Liver (tissue), 9 donors: ENCODE results near the gene BMAL1. TPM values are rescaled to one million over a fixed set of nuclear protein-coding genes. Genes with fewer than 3 reads are reported as not detected.

Experiments used
- DNase-seq: peaks from one replicate; pipeline ENCODE4 v3.0.0-alpha.2; 2017; ENCODE audit warnings: low spot score
- H3K27ac ChIP-seq, 2 donors: one replicate each; pipeline ENCODE4 v1.7.0; 2013; ENCODE audit warnings: inconsistent platforms in 2 of 2, low read length in 2 of 2, control low read depth in 1 of 2, low read depth in 1 of 2, mild to moderate bottlenecking in 1 of 2
- H3K27me3 ChIP-seq, 4 donors: one replicate each; pipeline versions ENCODE4 v1.6.1 to v1.7.0; 2013; ENCODE audit warnings: low read length in 3 of 4, inconsistent platforms in 1 of 4, mild to moderate bottlenecking in 1 of 4, moderate library complexity in 1 of 4; ENCODE audit not compliant: control insufficient read depth in 4 of 4, insufficient read depth in 4 of 4
- H3K36me3 ChIP-seq, 4 donors: one replicate each; pipeline versions ENCODE4 v1.6.1 to v1.7.0; 2013; ENCODE audit warnings: low read length in 3 of 4, mild to moderate bottlenecking in 3 of 4, low read depth in 1 of 4, moderate library complexity in 1 of 4; ENCODE audit not compliant: control insufficient read depth in 4 of 4, insufficient read depth in 3 of 4
- H3K4me1 ChIP-seq, 4 donors: one replicate each; pipeline versions ENCODE4 v1.6.1 to v1.7.0; 2013; ENCODE audit warnings: low read length in 3 of 4, mild to moderate bottlenecking in 3 of 4, moderate library complexity in 1 of 4; ENCODE audit not compliant: control insufficient read depth in 4 of 4, insufficient read depth in 4 of 4
- H3K4me3 ChIP-seq, 3 donors: one replicate each; pipeline versions ENCODE4 v1.6.1 to v1.7.0; 2013; ENCODE audit warnings: low read length in 3 of 3, control low read depth in 1 of 3, low read depth in 1 of 3, mild to moderate bottlenecking in 1 of 3
- H3K9ac ChIP-seq, 2 donors: one replicate each; pipeline ENCODE4 v1.7.0; 2013; ENCODE audit warnings: low read length in 2 of 2, mild to moderate bottlenecking in 2 of 2, moderate library complexity in 2 of 2, control low read depth in 1 of 2, low read depth in 1 of 2
- H3K9me3 ChIP-seq, 4 donors: one replicate each; pipeline versions ENCODE4 v1.6.1 to v1.7.0; 2013; ENCODE audit warnings: low read length in 3 of 4; ENCODE audit not compliant: control insufficient read depth in 4 of 4
- EGR1 ChIP-seq, 2 donors: IDR thresholded peaks; 2 replicates each; pipeline ENCODE4 v1.6.1; 2016 to 2018; ENCODE audit warnings: antibody characterized with exemption in 2 of 2, low read depth in 2 of 2
- FOXA1 ChIP-seq: IDR thresholded peaks from 2 replicates; pipeline ENCODE4 v1.6.1; 2016; ENCODE audit warnings: antibody characterized with exemption
- FOXA2 ChIP-seq: IDR thresholded peaks from 2 replicates; pipeline ENCODE4 v1.6.1; 2016; ENCODE audit warnings: antibody characterized with exemption
- GABPA ChIP-seq, 2 donors: IDR thresholded peaks in 1 of 2; conservative IDR thresholded peaks in 1 of 2; 2 replicates each; pipeline ENCODE4 v1.6.1; 2016; ENCODE audit warnings: antibody characterized with exemption in 2 of 2, mild to moderate bottlenecking in 1 of 2, moderate library complexity in 1 of 2
- HNF4A ChIP-seq, 2 donors: conservative IDR thresholded peaks; 2 replicates each; pipeline ENCODE4 v1.6.1; 2016; ENCODE audit warnings: antibody characterized with exemption in 2 of 2, mild to moderate bottlenecking in 2 of 2
- HNF4G ChIP-seq: IDR thresholded peaks from 2 replicates; pipeline ENCODE4 v1.6.1; 2016; ENCODE audit warnings: antibody characterized with exemption
- JUND ChIP-seq, 2 donors: IDR thresholded peaks; 2 replicates each; pipeline ENCODE4 v1.6.1; 2016; ENCODE audit warnings: antibody characterized with exemption in 2 of 2
- NR2F2 ChIP-seq: IDR thresholded peaks from 2 replicates; pipeline ENCODE4 v1.6.1; 2016; ENCODE audit warnings: antibody characterized with exemption
- RAD21 ChIP-seq, 2 donors: IDR thresholded peaks; 2 replicates each; pipeline ENCODE4 v1.6.1; 2016; ENCODE audit warnings: antibody characterized with exemption in 2 of 2, mild to moderate bottlenecking in 2 of 2
- RXRA ChIP-seq, 2 donors: IDR thresholded peaks; 2 replicates each; pipeline ENCODE4 v1.6.1; 2017 to 2018; ENCODE audit warnings: antibody characterized with exemption in 2 of 2, mild to moderate bottlenecking in 1 of 2
- SP1 ChIP-seq: IDR thresholded peaks from 2 replicates; pipeline ENCODE4 v1.6.1; 2018; ENCODE audit warnings: antibody characterized with exemption, mild to moderate bottlenecking
- TAF1 ChIP-seq: conservative IDR thresholded peaks from 2 replicates; pipeline ENCODE4 v1.6.1; 2016; ENCODE audit warnings: antibody characterized with exemption, mild to moderate bottlenecking
- YY1 ChIP-seq: IDR thresholded peaks from 2 replicates; pipeline ENCODE4 v1.6.1; 2016; ENCODE audit warnings: antibody characterized with exemption, mild to moderate bottlenecking
- WGBS: extraction: QIAGEN DNeasy Blood & Tissue Kit; methylation state at CpG from one replicate; pipeline ENCODE4 v1.1.7; 2013; 5-methylcytosine and 5-hydroxymethylcytosine counted together
- polyA plus RNA-seq, 2 donors: library from polyadenylated mRNA; stranded (reverse) in 1 of 2; unstranded in 1 of 2; fragments of 200-250 nt in 1 of 2; fragments of >200 nt in 1 of 2; fragmentation: Nextera tagmentation in 1 of 2; extraction: Ambion mirVana in 1 of 2; gene quantifications; one replicate each; pipeline versions ENCODE4 v1.2.1 to v1.2.3, GENCODE V29; 2013 to 2015
- total RNA-seq, 2 donors: library from RNA; depleted of rRNA; stranded (reverse); fragments of >200 nt; gene quantifications; one replicate each; pipeline ENCODE4 v1.2.3, GENCODE V29; 2014
- TF ChIP-seq, protein P1 (sequence below): IDR thresholded peaks from 2 replicates; pipeline ENCODE4 v1.6.1; 2016; ENCODE audit warnings: antibody characterized with exemption, mild to moderate bottlenecking
- TF ChIP-seq, protein P2 (sequence below): fragments of 150-350 bp; IDR thresholded peaks from 2 replicates; pipeline ENCODE4 v1.5.1; 2017; ENCODE audit warnings: improper control_type of control experiment, low read depth, low read length; ENCODE audit not compliant: missing input control
- TF ChIP-seq, protein P3 (sequence below): IDR thresholded peaks from 2 replicates; pipeline ENCODE4 v1.6.1; 2016; ENCODE audit warnings: antibody characterized with exemption
- TF ChIP-seq, protein P4 (sequence below): IDR thresholded peaks from 2 replicates; pipeline ENCODE4 v1.6.1; 2016; ENCODE audit warnings: antibody characterized with exemption
- TF ChIP-seq, protein P5 (sequence below): IDR thresholded peaks from 2 replicates; pipeline ENCODE4 v1.6.1; 2016; ENCODE audit warnings: antibody characterized with exemption
- donor health status: healthy.
- donor health status: healthy.
- donor health status: healthy.
- donor health status: healthy.
- donor health status: healthy.

BMAL1 gene
- total and polyA plus RNA-seq, 4 donors = 4.7 to 39.0 (median 15.0) TPM

DNA sequence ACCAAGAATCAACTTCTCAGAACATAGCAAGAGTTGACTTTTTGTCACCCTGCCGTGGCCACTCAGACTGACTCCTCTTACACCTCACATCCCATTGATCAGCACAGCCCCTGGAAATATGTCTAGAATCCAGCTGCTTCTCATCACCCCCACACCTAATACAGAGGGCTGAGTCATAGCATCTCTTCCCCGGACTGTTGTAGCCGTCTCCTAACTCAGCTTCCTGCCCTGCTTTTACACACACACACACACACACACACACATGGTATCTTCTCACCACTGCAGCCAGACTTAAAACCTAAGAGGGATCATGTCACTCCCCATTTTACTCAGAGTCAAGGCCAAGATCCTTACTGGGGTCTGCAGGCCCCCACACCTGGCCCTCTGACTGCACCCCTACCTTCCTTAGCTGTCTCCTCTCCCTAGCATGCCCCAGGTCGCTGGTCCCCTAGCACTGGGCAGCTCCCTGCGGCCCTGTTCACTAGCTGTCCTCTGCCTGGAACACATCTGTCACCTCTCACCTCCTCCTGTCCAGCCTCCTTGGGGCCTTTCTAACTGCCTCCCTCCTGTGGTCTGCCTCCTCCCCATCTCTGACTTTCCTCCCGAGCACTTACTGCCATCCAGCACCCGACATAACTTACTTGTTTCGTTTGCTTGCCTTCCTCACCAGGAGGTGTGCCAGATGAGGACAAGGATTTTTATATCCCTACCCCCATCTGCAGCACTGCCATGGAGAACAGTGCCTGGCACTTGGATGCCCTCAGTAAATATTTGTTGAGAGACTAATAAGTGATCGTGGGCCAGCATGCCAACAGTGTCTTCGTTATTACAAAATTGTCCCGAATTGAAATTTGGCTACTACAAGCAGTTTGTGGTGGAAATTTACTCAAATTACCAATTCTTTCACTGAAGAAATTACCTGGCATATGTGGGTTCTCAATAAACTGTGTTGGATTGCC is 61.9 kb downstream of the BMAL1 start (continued):
- TF ChIP-seq, protein P1, sequence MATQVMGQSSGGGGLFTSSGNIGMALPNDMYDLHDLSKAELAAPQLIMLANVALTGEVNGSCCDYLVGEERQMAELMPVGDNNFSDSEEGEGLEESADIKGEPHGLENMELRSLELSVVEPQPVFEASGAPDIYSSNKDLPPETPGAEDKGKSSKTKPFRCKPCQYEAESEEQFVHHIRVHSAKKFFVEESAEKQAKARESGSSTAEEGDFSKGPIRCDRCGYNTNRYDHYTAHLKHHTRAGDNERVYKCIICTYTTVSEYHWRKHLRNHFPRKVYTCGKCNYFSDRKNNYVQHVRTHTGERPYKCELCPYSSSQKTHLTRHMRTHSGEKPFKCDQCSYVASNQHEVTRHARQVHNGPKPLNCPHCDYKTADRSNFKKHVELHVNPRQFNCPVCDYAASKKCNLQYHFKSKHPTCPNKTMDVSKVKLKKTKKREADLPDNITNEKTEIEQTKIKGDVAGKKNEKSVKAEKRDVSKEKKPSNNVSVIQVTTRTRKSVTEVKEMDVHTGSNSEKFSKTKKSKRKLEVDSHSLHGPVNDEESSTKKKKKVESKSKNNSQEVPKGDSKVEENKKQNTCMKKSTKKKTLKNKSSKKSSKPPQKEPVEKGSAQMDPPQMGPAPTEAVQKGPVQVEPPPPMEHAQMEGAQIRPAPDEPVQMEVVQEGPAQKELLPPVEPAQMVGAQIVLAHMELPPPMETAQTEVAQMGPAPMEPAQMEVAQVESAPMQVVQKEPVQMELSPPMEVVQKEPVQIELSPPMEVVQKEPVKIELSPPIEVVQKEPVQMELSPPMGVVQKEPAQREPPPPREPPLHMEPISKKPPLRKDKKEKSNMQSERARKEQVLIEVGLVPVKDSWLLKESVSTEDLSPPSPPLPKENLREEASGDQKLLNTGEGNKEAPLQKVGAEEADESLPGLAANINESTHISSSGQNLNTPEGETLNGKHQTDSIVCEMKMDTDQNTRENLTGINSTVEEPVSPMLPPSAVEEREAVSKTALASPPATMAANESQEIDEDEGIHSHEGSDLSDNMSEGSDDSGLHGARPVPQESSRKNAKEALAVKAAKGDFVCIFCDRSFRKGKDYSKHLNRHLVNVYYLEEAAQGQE = peak; percentile 52
- TF ChIP-seq JUND (IDR thresholded peaks at IDR 0.05) = peak; percentile 53 to 75
- no peak for TF ChIP-seq NR2F2
- no peak for TF ChIP-seq HNF4G
- TF ChIP-seq GABPA (IDR thresholded peaks at IDR 0.05 in 1 of 2, conservative IDR thresholded peaks at IDR 0.05 in 1 of 2) = no peak
- no peak for TF ChIP-seq EGR1 (IDR thresholded peaks at IDR 0.05; ENCODE audit: low read depth in 2 of 2)
- TF ChIP-seq, protein P2, sequence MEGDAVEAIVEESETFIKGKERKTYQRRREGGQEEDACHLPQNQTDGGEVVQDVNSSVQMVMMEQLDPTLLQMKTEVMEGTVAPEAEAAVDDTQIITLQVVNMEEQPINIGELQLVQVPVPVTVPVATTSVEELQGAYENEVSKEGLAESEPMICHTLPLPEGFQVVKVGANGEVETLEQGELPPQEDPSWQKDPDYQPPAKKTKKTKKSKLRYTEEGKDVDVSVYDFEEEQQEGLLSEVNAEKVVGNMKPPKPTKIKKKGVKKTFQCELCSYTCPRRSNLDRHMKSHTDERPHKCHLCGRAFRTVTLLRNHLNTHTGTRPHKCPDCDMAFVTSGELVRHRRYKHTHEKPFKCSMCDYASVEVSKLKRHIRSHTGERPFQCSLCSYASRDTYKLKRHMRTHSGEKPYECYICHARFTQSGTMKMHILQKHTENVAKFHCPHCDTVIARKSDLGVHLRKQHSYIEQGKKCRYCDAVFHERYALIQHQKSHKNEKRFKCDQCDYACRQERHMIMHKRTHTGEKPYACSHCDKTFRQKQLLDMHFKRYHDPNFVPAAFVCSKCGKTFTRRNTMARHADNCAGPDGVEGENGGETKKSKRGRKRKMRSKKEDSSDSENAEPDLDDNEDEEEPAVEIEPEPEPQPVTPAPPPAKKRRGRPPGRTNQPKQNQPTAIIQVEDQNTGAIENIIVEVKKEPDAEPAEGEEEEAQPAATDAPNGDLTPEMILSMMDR = no peak
- peak; percentile 76 for TF ChIP-seq FOXA2

DNA sequence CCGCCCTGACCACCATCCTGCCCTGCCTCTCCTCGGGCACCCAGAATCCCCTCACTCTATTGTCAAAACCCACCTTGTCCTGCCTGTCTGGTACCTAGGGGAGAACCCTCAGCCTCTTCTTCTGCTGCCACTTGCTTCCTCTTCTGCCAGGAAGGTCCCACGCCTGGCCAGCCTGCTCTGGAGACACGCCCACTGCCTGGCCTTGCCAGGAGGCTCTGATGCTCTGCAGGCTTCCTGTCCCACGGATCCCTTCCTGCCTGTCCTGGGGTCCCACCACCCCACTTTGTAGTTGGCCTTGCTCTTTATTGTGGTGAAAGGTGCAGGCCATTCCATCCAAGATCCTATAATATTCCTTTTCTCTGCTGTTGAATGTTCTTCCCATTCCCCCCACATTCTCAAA is 63.4 kb downstream of the BMAL1 start:
- Histone ChIP-seq H3K4me1 (peaks cover 28 to 73% (median 58%) of the 10 kb centered on the region in 4 donors), H3K36me3 (no peaks in the 10 kb centered on the region)
- WGBS = 67% methylated on average over 5 of the region's 5 CpGs

More for the DNA sequence above, 63.4 kb downstream of the BMAL1 start:
- no peaks in the 10 kb centered on the region for H3K27me3 ChIP-seq
- TF ChIP-seq RXRA (IDR thresholded peaks at IDR 0.05) (no peak), GABPA (IDR thresholded peaks at IDR 0.05 in 1 of 2, conservative IDR thresholded peaks at IDR 0.05 in 1 of 2) (no peak), TAF1 (no peak), RAD21 (IDR thresholded peaks at IDR 0.05) (no peak), NR2F2 (no peak), EGR1 (IDR thresholded peaks at IDR 0.05; ENCODE audit: low read depth in 2 of 2) (no peak), HNF4A (conservative IDR thresholded peaks at IDR 0.05) (no peak), JUND (IDR thresholded peaks at IDR 0.05) (no peak), HNF4G (no peak), FOXA2 (no peak), SP1 (no peak), YY1 (no peak), FOXA1 (no peak)
- TF ChIP-seq, protein P3, sequence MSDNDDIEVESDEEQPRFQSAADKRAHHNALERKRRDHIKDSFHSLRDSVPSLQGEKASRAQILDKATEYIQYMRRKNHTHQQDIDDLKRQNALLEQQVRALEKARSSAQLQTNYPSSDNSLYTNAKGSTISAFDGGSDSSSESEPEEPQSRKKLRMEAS = no peak
- TF ChIP-seq, protein P4, sequence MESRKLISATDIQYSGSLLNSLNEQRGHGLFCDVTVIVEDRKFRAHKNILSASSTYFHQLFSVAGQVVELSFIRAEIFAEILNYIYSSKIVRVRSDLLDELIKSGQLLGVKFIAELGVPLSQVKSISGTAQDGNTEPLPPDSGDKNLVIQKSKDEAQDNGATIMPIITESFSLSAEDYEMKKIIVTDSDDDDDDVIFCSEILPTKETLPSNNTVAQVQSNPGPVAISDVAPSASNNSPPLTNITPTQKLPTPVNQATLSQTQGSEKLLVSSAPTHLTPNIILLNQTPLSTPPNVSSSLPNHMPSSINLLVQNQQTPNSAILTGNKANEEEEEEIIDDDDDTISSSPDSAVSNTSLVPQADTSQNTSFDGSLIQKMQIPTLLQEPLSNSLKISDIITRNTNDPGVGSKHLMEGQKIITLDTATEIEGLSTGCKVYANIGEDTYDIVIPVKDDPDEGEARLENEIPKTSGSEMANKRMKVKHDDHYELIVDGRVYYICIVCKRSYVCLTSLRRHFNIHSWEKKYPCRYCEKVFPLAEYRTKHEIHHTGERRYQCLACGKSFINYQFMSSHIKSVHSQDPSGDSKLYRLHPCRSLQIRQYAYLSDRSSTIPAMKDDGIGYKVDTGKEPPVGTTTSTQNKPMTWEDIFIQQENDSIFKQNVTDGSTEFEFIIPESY = no peak
- TF ChIP-seq, protein P2 = no peak
- TF ChIP-seq, protein P1 = no peak
- TF ChIP-seq, protein P5, sequence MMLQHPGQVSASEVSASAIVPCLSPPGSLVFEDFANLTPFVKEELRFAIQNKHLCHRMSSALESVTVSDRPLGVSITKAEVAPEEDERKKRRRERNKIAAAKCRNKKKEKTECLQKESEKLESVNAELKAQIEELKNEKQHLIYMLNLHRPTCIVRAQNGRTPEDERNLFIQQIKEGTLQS = no peak
- no peak overlapping the region for H3K9ac ChIP-seq
- H3K27ac ChIP-seq = no peak overlapping the region
- no peak overlapping the region for H3K4me3 ChIP-seq
- H3K9me3 ChIP-seq = no peaks in the 10 kb centered on the region
- no peak for DNase-seq
